K562 (cell line): ENCODE data around the gene SEMA6B. TPM values are rescaled to one million over a fixed set of nuclear protein-coding genes. Genes with fewer than 3 reads are reported as not detected.
"Not testable (repeated sequence)": the region's sequence is repeated elsewhere in the genome, so short reads cannot be mapped to it uniquely, and the experiment has no call there.

ENCODE experiments used
- ATAC-seq: fragments of 200-7000 bp; cut with Tn5 transposase; 3 replicates; pipeline ENCODE4 v1.9.1; 2020; ENCODE audit warnings: moderate library complexity
- BruUV-seq: library from RNA; stranded (reverse); fragments of 400-500 nt; replicated peaks from 2 replicates; lab custom pipeline; 2021; lab: Mats Ljungman, UMichigan
- CTCF ChIA-PET: fragments of 300-600 bp; formaldehyde crosslinking; extraction: SDS; loops from one replicate; lab custom pipeline; 2021; ENCODE audit warnings: low intra/inter-chr PET ratio; lab: Yijun Ruan, JAX
- POLR2A ChIA-PET: fragments of 300-600, 350-650 bp; sonication (Branson Sonifier 250); formaldehyde crosslinking; extraction: SDS; loops from one replicate; lab custom pipeline; 2021; ENCODE audit warnings: antibody characterized with exemption, inconsistent platforms; lab: Yijun Ruan, JAX
- DNase-seq, 4 experiments: peaks; one replicate each; pipeline versions ENCODE4 v3.0.0 to v3.0.0-alpha.2; 2011 to 2018; ENCODE audit warnings: low spot score in 3 of 4, mixed read lengths in 3 of 4; ENCODE audit errors: extremely low read depth in 1 of 4
- FAIRE-seq: peaks from 2 replicates; lab custom pipeline; 2011; peaks lifted over from hg19 to GRCh38; lab: Jason Lieb, UNC
- H2AFZ ChIP-seq: 2 replicates; pipeline ENCODE4 v1.6.0; 2011; ENCODE audit warnings: low read depth, low read length, control low read depth, inconsistent platforms
- H3K27ac ChIP-seq: fragments of 200-600 bp; 3 replicates; pipeline ENCODE4 v1.8.0; 2011; ENCODE audit warnings: low read depth, mild to moderate bottlenecking, control low read depth, inconsistent platforms, low read length, moderate library complexity, mixed read lengths; ENCODE audit errors: extremely low read depth
- H3K27me3 ChIP-seq, 2 experiments: fragments of 300-600 bp in 1 of 2; 2 replicates in 1 of 2; 3 replicates in 1 of 2; pipeline versions ENCODE4 v1.6.0 to v1.8.0; 2011; ENCODE audit warnings: inconsistent platforms in 2 of 2, low read length in 2 of 2, mild to moderate bottlenecking in 1 of 2, mixed read lengths in 1 of 2, moderate library complexity in 1 of 2; ENCODE audit not compliant: control insufficient read depth in 2 of 2, insufficient read depth in 2 of 2
- H3K36me3 ChIP-seq: fragments of 300-600 bp; 3 replicates; pipeline ENCODE4 v1.8.0; 2011; ENCODE audit warnings: mild to moderate bottlenecking, low read length, inconsistent platforms; ENCODE audit not compliant: control insufficient read depth, insufficient read depth
- H3K4me1 ChIP-seq, 2 experiments: fragments of 200-600 bp in 1 of 2; replicated peaks in 1 of 2; 2 replicates in 1 of 2; 3 replicates in 1 of 2; pipeline versions ENCODE4 v1.5.1 to v1.8.0; 2011; ENCODE audit warnings: inconsistent platforms in 2 of 2, low read length in 2 of 2, mild to moderate bottlenecking in 1 of 2, mixed read lengths in 1 of 2, moderate library complexity in 1 of 2; ENCODE audit not compliant: control insufficient read depth in 2 of 2, insufficient read depth in 2 of 2
- H3K4me2 ChIP-seq: 2 replicates; pipeline ENCODE4 v1.6.1; 2011; ENCODE audit warnings: low read length, control low read depth, inconsistent platforms, mixed read lengths; ENCODE audit not compliant: insufficient read depth
- H3K4me3 ChIP-seq: fragments of 200-600 bp; sonication (generic), shearing (Covaris generic); 2 replicates; pipeline ENCODE4 v1.5.1; 2016; ENCODE audit warnings: control low read depth, inconsistent platforms
- H3K79me2 ChIP-seq: fragments of 200-600 bp; 3 replicates; pipeline ENCODE4 v1.8.0; 2011; ENCODE audit warnings: low read length, inconsistent platforms; ENCODE audit not compliant: control insufficient read depth, insufficient read depth
- H3K9ac ChIP-seq, 2 experiments: 2 replicates each; pipeline versions ENCODE4 v1.6.0 to v1.6.1; 2011; ENCODE audit warnings: low read depth in 2 of 2, low read length in 2 of 2, control low read depth in 1 of 2, inconsistent platforms in 1 of 2, mild to moderate bottlenecking in 1 of 2, mixed read lengths in 1 of 2; ENCODE audit not compliant: insufficient read depth in 1 of 2
- H3K9me1 ChIP-seq: one replicate; pipeline ENCODE4 v1.6.0; 2011; ENCODE audit warnings: inconsistent platforms, mild to moderate bottlenecking, low read length, moderate library complexity; ENCODE audit not compliant: control insufficient read depth, insufficient read depth
- H3K9me3 ChIP-seq: replicated peaks from 2 replicates; pipeline ENCODE4 v1.5.1; 2011; ENCODE audit warnings: low read depth, low read length, inconsistent platforms; ENCODE audit not compliant: control insufficient read depth, insufficient read depth
- H4K20me1 ChIP-seq: replicated peaks from 2 replicates; pipeline ENCODE4 v1.6.1; 2011; ENCODE audit warnings: low read length, inconsistent platforms, mixed read lengths; ENCODE audit not compliant: control insufficient read depth, insufficient read depth
- BCOR ChIP-seq: fragments of 450-650 bp; IDR thresholded peaks from 2 replicates; pipeline ENCODE4 v1.6.1; 2016
- BRD9 ChIP-seq: fragments of 450-650 bp; IDR thresholded peaks from 2 replicates; pipeline ENCODE4 v1.6.1; 2018; ENCODE audit warnings: low read depth; ENCODE audit not compliant: partially characterized antibody
- FOXK2 ChIP-seq, 2 experiments: fragments of 450-650 bp; IDR thresholded peaks in 1 of 2; conservative IDR thresholded peaks in 1 of 2; 2 replicates each; pipeline ENCODE4 v1.6.1; 2016; ENCODE audit warnings: low read depth in 2 of 2, mild to moderate bottlenecking in 1 of 2
- GTF2F1 ChIP-seq: IDR thresholded peaks from 2 replicates; pipeline ENCODE4 v1.6.1; 2011; ENCODE audit warnings: low read depth, low read length, improper control_type of control experiment
- KDM2B ChIP-seq: fragments of 250-450 bp; sonication (Bioruptor Pico); IDR thresholded peaks from 2 replicates; pipeline ENCODE4 v1.8.0; 2021; ENCODE audit warnings: mild to moderate bottlenecking, moderate library complexity
- MYNN ChIP-seq, 2 experiments: sonication (generic); formaldehyde crosslinking in 1 of 2; IDR thresholded peaks; 2 replicates each; pipeline versions ENCODE4 v1.5.0 to v1.6.1; 2016 to 2020; ENCODE audit warnings: antibody characterized with exemption in 1 of 2, missing genetic modification reagents in 1 of 2
- NBN ChIP-seq: fragments of 450-650 bp; IDR thresholded peaks from 2 replicates; pipeline ENCODE4 v1.6.1; 2016; ENCODE audit warnings: low read depth, mild to moderate bottlenecking
- RBM17 ChIP-seq: fragments of 200-400 bp; formaldehyde crosslinking; IDR thresholded peaks from 2 replicates; pipeline ENCODE4 v1.6.1; 2017; ENCODE audit warnings: low read depth, mild to moderate bottlenecking, low read length, borderline replicate concordance
- SAFB ChIP-seq: fragments of 200-400 bp; formaldehyde crosslinking; IDR thresholded peaks from 2 replicates; pipeline ENCODE4 v1.6.1; 2017; ENCODE audit warnings: low read depth, low read length, borderline replicate concordance
- ZFPM2 ChIP-seq: fragments of 250-450 bp; sonication (Bioruptor Pico); IDR thresholded peaks from 2 replicates; pipeline ENCODE4 v1.5.1; 2022; ENCODE audit warnings: mild to moderate bottlenecking
- WGBS: fragments of 100-300 bp; shearing (Covaris generic); methylation state at CpG from one replicate; pipeline ENCODE4 v1.1.6; 2016; ENCODE audit warnings: low coverage, mixed read lengths; ENCODE audit not compliant: insufficient coverage; ENCODE audit errors: missing lambda C conversion rate; 5-methylcytosine and 5-hydroxymethylcytosine counted together
- in situ Hi-C: fragments of 300-500 bp; cut with MboI; formaldehyde crosslinking; loops from 4 replicates; pipeline ENCODE4 v1.15.0; 2018; ENCODE audit warnings: inconsistent platforms, mixed read lengths
- intact Hi-C: fragments of 100-400 bp; cut with micrococcal nuclease; formaldehyde crosslinking; loops from 2 replicates; pipeline ENCODE4 v1.14.2; 2022
- polyA plus RNA-seq, 8 experiments: library from polyadenylated mRNA; depleted of rRNA in 4 of 8; stranded (reverse) in 5 of 8; unstranded in 3 of 8; fragments of >200 nt; fragmentation: Nextera tagmentation in 2 of 8; fragmentation: Illumina TruSeq in 1 of 8; extraction: Ambion mirVana in 2 of 8; extraction: Trizol in 1 of 8; gene quantifications; 2 replicates each; pipeline versions ENCODE4 v1.2.1 to v1.2.3, GENCODE V29; 2011 to 2014; ENCODE audit warnings: inconsistent platforms in 1 of 8, missing spikeins in 1 of 8
- total RNA-seq, 7 experiments: library from RNA; depleted of rRNA in 6 of 7; stranded (reverse); fragments of >200 nt in 6 of 7; fragmentation: Illumina TruSeq in 2 of 7; extraction: Trizol in 2 of 7; gene quantifications; 2 replicates each; pipeline versions ENCODE4 v1.2.1 to v1.2.3, GENCODE V29; 2011 to 2021; ENCODE audit warnings: low replicate concordance in 1 of 7
- TF ChIP-seq, protein P1 (sequence below): sonication (generic); formaldehyde crosslinking; IDR thresholded peaks from 2 replicates; pipeline ENCODE4 v1.8.0; 2022; ENCODE audit warnings: mild to moderate bottlenecking, missing genetic modification reagents
- TF ChIP-seq, protein P2 (sequence below): fragments of 250-450 bp; sonication (Bioruptor Pico); IDR thresholded peaks from 2 replicates; pipeline ENCODE4 v1.8.0; 2022; ENCODE audit warnings: inconsistent platforms, mild to moderate bottlenecking, moderate library complexity, borderline replicate concordance

Gene SEMA6B
- total and polyA plus RNA-seq, 9 of the 15 experiments (the other 6 are each of a cell fraction or from before 2014, with no cell fraction given) = 0.65 to 4.6 (median 2.5) TPM; not detected in 2

DNA sequence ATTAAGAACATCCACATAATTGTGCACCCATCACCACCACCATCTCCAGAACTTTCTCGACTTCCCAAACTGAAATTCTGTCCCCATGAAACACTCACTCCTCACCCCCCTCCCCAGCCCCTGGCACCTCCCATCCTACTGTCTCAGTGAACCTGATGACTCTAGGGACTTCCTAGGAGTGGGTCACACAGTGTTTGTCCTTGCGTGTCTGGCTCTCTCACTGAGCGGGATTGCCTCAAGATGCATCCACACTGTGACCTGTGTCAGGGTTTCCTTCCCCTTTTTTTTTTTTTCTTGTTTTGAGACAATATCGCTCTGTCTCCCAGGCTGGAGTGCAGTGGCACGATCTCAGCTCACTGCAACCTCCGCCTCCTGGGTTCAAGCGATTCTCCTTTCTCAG, 2.6 kb upstream of the SEMA6B start:
- intact Hi-C loops, H3K9me1 ChIP-seq, ATAC-seq, H3K27me3 ChIP-seq, in situ Hi-C loops, H3K9me3 ChIP-seq, CTCF ChIA-PET, H3K27ac ChIP-seq, H3K4me3 ChIP-seq, H3K9ac ChIP-seq, BruUV-seq, H3K36me3 ChIP-seq, H3K79me2 ChIP-seq, H3K4me2 ChIP-seq, H4K20me1 ChIP-seq, H2AFZ ChIP-seq, FAIRE-seq, DNase-seq, POLR2A ChIA-PET: not testable (repeated sequence)
- peaks cover 5 to 29% of the 10 kb centered on the region in 2 experiments; a peak in 4 of 5 replicates for H3K4me1 ChIP-seq
- 90% methylated on average over 3 of the region's 7 CpGs for WGBS

DNA sequence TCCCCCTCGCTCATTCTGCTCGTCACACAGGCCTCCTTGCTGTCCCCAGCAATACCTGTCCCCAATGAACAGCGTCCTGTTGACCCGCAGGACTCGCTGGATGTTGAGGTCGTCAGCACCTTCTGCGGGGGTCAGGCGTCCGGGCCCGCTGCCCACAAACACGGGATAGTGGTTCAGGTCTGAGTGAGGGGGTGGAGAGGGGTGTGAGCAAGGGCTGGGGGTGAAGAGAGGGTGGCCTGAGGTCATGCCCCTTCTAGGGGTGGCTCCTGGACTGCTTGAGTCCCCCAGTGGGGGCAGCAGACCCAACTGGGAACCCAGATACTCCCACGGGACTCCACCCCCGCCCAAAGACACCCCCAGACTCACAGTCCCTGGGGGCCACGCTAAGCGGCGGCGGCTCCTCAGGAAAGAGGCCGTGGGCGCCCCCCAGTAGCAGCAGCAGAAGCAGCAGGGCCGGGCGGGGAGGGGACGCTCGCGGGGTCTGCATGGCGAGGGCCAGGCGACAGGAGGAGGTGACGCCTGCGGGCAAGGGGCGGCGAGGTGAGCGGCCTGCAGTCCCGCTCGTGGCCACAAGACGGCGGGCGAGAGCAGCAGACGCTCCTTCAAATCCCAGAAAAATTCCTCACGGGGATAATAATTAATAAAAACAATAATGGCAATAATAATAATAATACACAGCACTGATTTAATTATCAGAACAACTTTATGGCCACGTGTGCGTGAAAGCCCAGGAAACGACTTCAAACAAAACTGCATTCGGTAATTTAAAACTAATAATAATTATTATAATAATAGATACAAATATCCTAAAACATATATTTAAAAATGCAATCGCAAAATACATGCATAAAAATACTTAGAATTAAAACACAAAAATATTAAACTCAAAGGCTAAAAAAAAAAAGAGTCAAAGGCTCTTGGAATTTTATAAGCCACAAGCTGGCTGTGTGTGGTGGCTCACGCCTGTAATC, 1.2 kb downstream of the SEMA6B start:
- ATAC-seq (no peak), DNase-seq (peak in 2 of 4 experiments; percentile 52 to 63), FAIRE-seq (no peak)
- ChIA-PET POLR2A (interaction anchor here (1.0 kb wide), 1 partner anchor 91 kb away, joined by 3 read pairs; no protein-coding TSS in a partner anchor), CTCF (interaction anchor here (0.6 to 3.2 kb wide), 6 partner anchors 22 to 290 kb away, joined by 3 to 29 read pairs (median 3); partner anchors contain the start of gene SH3GL1)
- H3K9me3 ChIP-seq = no peaks in the 10 kb centered on the region
- 16% methylated on average over 34 of the region's 44 CpGs for WGBS
- H2AFZ ChIP-seq = peak overlapping the region; percentile 89
- H3K4me3 ChIP-seq = 0 out of 2 replicates have a peak overlapping the region, but pooled peaks have one; percentile 8
- H3K9me1 ChIP-seq = no peaks in the 10 kb centered on the region
- in situ Hi-C loops (no loop called here), intact Hi-C loops (loop anchor here (5.0 kb wide), 1 partner anchor 79 kb away; the partner anchor contains the start of gene TNFAIP8L1)
- H3K4me2 ChIP-seq = peak overlapping the region; percentile 94
- H3K9ac ChIP-seq = peak overlapping the region in 1 of 2 experiments; percentile 79; a peak in 2 of 4 replicates
- H3K36me3 ChIP-seq = no peaks in the 10 kb centered on the region
- H3K79me2 ChIP-seq = no peaks in the 10 kb centered on the region
- H3K27ac ChIP-seq = no peak overlapping the region
- no peaks in the 10 kb centered on the region for H3K27me3 ChIP-seq
- no peaks in the 10 kb centered on the region for H4K20me1 ChIP-seq
- BruUV-seq = no TSS peak
- H3K4me1 ChIP-seq = peaks cover 11 to 43% of the 10 kb centered on the region in 2 experiments
- TF ChIP-seq BCOR = peak; percentile 20
- TF ChIP-seq, protein P1, sequence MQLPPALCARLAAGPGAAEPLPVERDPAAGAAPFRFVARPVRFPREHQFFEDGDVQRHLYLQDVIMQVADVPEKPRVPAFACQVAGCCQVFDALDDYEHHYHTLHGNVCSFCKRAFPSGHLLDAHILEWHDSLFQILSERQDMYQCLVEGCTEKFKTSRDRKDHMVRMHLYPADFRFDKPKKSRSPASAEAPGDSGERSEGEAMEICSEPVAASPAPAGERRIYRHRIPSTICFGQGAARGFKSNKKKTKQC (CRISPR knock-in tag) = no peak
- no peak for TF ChIP-seq GTF2F1
- TF ChIP-seq KDM2B (CRISPR knock-in tag) = no peak
- peak; percentile 32 for TF ChIP-seq BRD9
- TF ChIP-seq NBN = 0 out of 2 replicates have a peak, but pooled peaks have one; percentile 8
- no peak for TF ChIP-seq RBM17
- TF ChIP-seq, protein P2, sequence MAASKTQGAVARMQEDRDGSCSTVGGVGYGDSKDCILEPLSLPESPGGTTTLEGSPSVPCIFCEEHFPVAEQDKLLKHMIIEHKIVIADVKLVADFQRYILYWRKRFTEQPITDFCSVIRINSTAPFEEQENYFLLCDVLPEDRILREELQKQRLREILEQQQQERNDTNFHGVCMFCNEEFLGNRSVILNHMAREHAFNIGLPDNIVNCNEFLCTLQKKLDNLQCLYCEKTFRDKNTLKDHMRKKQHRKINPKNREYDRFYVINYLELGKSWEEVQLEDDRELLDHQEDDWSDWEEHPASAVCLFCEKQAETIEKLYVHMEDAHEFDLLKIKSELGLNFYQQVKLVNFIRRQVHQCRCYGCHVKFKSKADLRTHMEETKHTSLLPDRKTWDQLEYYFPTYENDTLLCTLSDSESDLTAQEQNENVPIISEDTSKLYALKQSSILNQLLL (CRISPR knock-in tag) = no peak
- no peak for TF ChIP-seq FOXK2 (conservative IDR thresholded peaks at IDR 0.05 in 1 of 2, IDR thresholded peaks at IDR 0.05 in 1 of 2; ENCODE audit: low read depth in 2 of 2)
- no peak for TF ChIP-seq ZFPM2 (CRISPR knock-in tag)
- no peak for TF ChIP-seq SAFB
- no peak for TF ChIP-seq MYNN (IDR thresholded peaks at IDR 0.05)
- TF ChIP-seq MYNN (CRISPR knock-in tag; IDR thresholded peaks at IDR 0.05) = no peak
